ENCODE data around the gene STK35.

DNA sequence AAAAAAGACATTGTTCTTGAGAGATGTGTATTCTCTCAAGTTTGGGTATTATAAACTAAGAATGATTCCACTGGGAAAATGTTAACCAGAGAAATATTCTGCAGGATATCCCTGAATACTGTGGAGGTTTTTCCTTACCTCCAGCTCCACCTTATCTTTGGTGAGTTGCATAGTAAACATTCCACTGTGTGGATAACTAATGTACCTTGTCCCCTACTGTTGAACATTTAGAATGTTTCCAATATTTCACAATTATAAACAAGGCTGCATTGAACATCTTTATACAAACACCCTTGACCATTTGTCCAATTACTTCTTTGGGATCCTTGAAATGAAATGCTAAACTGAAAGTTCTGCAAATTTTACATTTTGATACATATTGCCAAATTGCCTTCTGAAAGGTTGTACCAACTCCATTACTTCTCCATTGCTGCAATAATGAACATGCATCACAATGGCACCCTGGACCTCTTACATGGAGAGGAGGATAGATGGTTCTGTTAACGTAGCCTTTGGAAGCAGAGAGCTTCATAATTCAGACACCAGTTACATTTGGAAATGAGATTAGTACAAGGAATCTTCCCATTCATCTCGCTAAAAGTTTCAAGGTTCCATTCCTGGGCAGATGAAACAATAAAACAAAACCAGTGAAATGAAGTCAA is 35.0 kb upstream of the STK35 start:
- TF ChIP-seq, protein P1, sequence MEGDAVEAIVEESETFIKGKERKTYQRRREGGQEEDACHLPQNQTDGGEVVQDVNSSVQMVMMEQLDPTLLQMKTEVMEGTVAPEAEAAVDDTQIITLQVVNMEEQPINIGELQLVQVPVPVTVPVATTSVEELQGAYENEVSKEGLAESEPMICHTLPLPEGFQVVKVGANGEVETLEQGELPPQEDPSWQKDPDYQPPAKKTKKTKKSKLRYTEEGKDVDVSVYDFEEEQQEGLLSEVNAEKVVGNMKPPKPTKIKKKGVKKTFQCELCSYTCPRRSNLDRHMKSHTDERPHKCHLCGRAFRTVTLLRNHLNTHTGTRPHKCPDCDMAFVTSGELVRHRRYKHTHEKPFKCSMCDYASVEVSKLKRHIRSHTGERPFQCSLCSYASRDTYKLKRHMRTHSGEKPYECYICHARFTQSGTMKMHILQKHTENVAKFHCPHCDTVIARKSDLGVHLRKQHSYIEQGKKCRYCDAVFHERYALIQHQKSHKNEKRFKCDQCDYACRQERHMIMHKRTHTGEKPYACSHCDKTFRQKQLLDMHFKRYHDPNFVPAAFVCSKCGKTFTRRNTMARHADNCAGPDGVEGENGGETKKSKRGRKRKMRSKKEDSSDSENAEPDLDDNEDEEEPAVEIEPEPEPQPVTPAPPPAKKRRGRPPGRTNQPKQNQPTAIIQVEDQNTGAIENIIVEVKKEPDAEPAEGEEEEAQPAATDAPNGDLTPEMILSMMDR (IDR thresholded peaks at IDR 0.05), result no peak
- no peak for TF ChIP-seq POLR2A (IDR thresholded peaks at IDR 0.05)

Measured in Peyer's patch (tissue), 4 donors.